HG02759 (cell line): ENCODE measurements around the gene FASN.

Experiments
- ATAC-seq: cut with Tn5 transposase; IDR thresholded peaks from one replicate; pipeline ENCODE4 v1.9.1; 2021; ENCODE audit warnings: mild to moderate bottlenecking, moderate library complexity; ENCODE audit not compliant: unreplicated experiment

FASN gene

GRCh38 chr17:82059272-82060000 is 38.6 kb downstream of the FASN start:
- no peak for ATAC-seq

GRCh38 chr17:82058855-82059249 is 39.2 kb downstream of the FASN start:
- no peak for ATAC-seq

GRCh38 chr17:82058230-82058854 is 39.7 kb downstream of the FASN start:
- ATAC-seq = no peak

- ATAC-seq = no peak
Observed at GRCh38 chr17:82056729-82057621, 41.1 kb downstream of the FASN start.

GRCh38 chr17:82055965-82056728 is 41.9 kb downstream of the FASN start:
- no peak for ATAC-seq

- no peak for ATAC-seq
Observed at GRCh38 chr17:82055023-82055964, 42.7 kb downstream of the FASN start.

GRCh38 chr17:82054351-82055022 is 43.5 kb downstream of the FASN start:
- no peak for ATAC-seq

GRCh38 chr17:82053556-82054263 is 44.3 kb downstream of the FASN start:
- no peak for ATAC-seq

- no peak for ATAC-seq
Observed at GRCh38 chr17:82053130-82053529, 44.9 kb downstream of the FASN start.

- ATAC-seq = no peak
Observed at GRCh38 chr17:82052638-82053059, 45.4 kb downstream of the FASN start.

GRCh38 chr17:82051776-82052637 is 46.0 kb downstream of the FASN start, which contains the start of the genes GPS1 and RFNG:
GPS1 (plus strand) TSS chr17:82051898; CDS start chr17:82051932, 34 bp downstream.
RFNG (minus strand) TSS chr17:82051811; CDS start chr17:82051766, 45 bp downstream.
- ATAC-seq = peak; percentile 74

GRCh38 chr17:82050761-82051641 is 47.0 kb downstream of the FASN start:
- peak; percentile 14 for ATAC-seq

- no peak for ATAC-seq
Observed at GRCh38 chr17:82050152-82050760, 47.8 kb downstream of the FASN start.

GRCh38 chr17:82049521-82049971 is 48.5 kb downstream of the FASN start:
- ATAC-seq = no peak

- ATAC-seq = no peak
Observed at GRCh38 chr17:82049106-82049505, 48.9 kb downstream of the FASN start.

GRCh38 chr17:82048571-82048971 is 49.5 kb downstream of the FASN start:
- ATAC-seq = no peak
